A549 (cell line): ENCODE data around the gene OR6C65. TPM values are rescaled to one million over a fixed set of nuclear protein-coding genes. Genes with fewer than 3 reads are reported as not detected.
"Not testable (repeated sequence)": the region's sequence is repeated elsewhere in the genome, so short reads cannot be mapped to it uniquely, and the experiment has no call there.

Experiments used
- ATAC-seq, 2 experiments: fragments of 200-7000 bp in 1 of 2; fragments of >200 bp in 1 of 2; cut with Nextera tagmentation in 1 of 2; cut with Tn5 transposase in 1 of 2; 3 replicates each; pipeline versions ENCODE4 v1.8.0 to v1.9.1; 2018 to 2020; ENCODE audit warnings: mild to moderate bottlenecking in 1 of 2, moderate library complexity in 1 of 2
- CTCF ChIA-PET: fragments of 300-600 bp; sonication (Branson Sonifier 250); formaldehyde crosslinking; extraction: SDS; loops from one replicate; lab custom pipeline; 2021; ENCODE audit warnings: antibody characterized with exemption, inconsistent platforms; lab: Yijun Ruan, JAX
- POLR2A ChIA-PET: fragments of 350-600 bp; formaldehyde crosslinking; extraction: SDS; loops from one replicate; lab custom pipeline; 2021; ENCODE audit warnings: antibody characterized with exemption, inconsistent platforms; lab: Yijun Ruan, JAX
- DNase-seq, 2 experiments: peaks; one replicate each; pipeline versions ENCODE4 v3.0.0 to v3.0.0-alpha.2; 2011 to 2016; ENCODE audit warnings: low read depth in 1 of 2, low spot score in 1 of 2
- FAIRE-seq: peaks from 2 replicates; lab custom pipeline; 2011; peaks lifted over from hg19 to GRCh38; lab: Jason Lieb, UNC
- H3K27ac ChIP-seq, 2 experiments: fragments of >200 bp; sonication (Bioruptor Twin); formaldehyde crosslinking; 3 replicates each; pipeline ENCODE4 v1.5.1; 2016 to 2017
- H3K4me1 ChIP-seq: fragments of >200 bp; sonication (Bioruptor Twin); formaldehyde crosslinking; 3 replicates; pipeline ENCODE4 v1.6.1; 2016
- H3K4me2 ChIP-seq: fragments of >200 bp; sonication (Bioruptor Twin); formaldehyde crosslinking; 3 replicates; pipeline ENCODE4 v1.6.1; 2016
- H3K4me3 ChIP-seq: fragments of >200 bp; sonication (Bioruptor Twin); formaldehyde crosslinking; 3 replicates; pipeline ENCODE4 v1.5.1; 2016
- H3K9me3 ChIP-seq: fragments of >200 bp; sonication (Bioruptor Twin); formaldehyde crosslinking; 3 replicates; pipeline ENCODE4 v1.6.1; 2016
- EHF ChIP-seq: fragments of 250-450 bp; sonication (Bioruptor Pico); IDR thresholded peaks from 2 replicates; pipeline ENCODE4 v1.5.0; 2020; ENCODE audit warnings: mild to moderate bottlenecking
- FOSB ChIP-seq: fragments of 250-450 bp; sonication (Bioruptor Pico); IDR thresholded peaks from 2 replicates; pipeline ENCODE4 v1.5.0; 2020; ENCODE audit warnings: mild to moderate bottlenecking, moderate library complexity
- FOSL2 ChIP-seq, 2 experiments: fragments of 450-650 bp in 1 of 2; fragments of >200 bp in 1 of 2; sonication (Bioruptor Twin) in 1 of 2; formaldehyde crosslinking; IDR thresholded peaks; 2 replicates each; pipeline versions ENCODE4 v1.5.0 to v1.6.1; 2016 to 2020; ENCODE audit warnings: mild to moderate bottlenecking in 1 of 2, moderate library complexity in 1 of 2
- FOXS1 ChIP-seq: fragments of 250-450 bp; sonication (Bioruptor Pico); IDR thresholded peaks from 2 replicates; pipeline ENCODE4 v1.5.0; 2020; ENCODE audit warnings: mild to moderate bottlenecking, moderate library complexity
- HDAC2 ChIP-seq: fragments of 200-600 bp; sonication (generic); IDR thresholded peaks from 2 replicates; pipeline ENCODE4 v1.6.1; 2016
- HES2 ChIP-seq: fragments of >200 bp; sonication (Bioruptor Twin); formaldehyde crosslinking; IDR thresholded peaks from 2 replicates; pipeline ENCODE4 v1.6.1; 2016
- HEYL ChIP-seq: fragments of 250-450 bp; sonication (Bioruptor Pico); IDR thresholded peaks from 2 replicates; pipeline ENCODE4 v1.8.0; 2021; ENCODE audit warnings: mild to moderate bottlenecking, moderate library complexity
- HOXA7 ChIP-seq: fragments of 250-450 bp; sonication (Bioruptor Pico); IDR thresholded peaks from 2 replicates; pipeline ENCODE4 v1.5.0; 2020; ENCODE audit warnings: mild to moderate bottlenecking, moderate library complexity
- HOXB13 ChIP-seq: fragments of 250-450 bp; sonication (Bioruptor Pico); IDR thresholded peaks from 2 replicates; pipeline ENCODE4 v1.5.0; 2020; ENCODE audit warnings: low read depth, mild to moderate bottlenecking, moderate library complexity
- HOXB5 ChIP-seq: fragments of 250-450 bp; sonication (Bioruptor Pico); IDR thresholded peaks from 2 replicates; pipeline ENCODE4 v1.5.0; 2020; ENCODE audit warnings: mild to moderate bottlenecking, moderate library complexity
- MAFK ChIP-seq: fragments of 450-650 bp; IDR thresholded peaks from 2 replicates; pipeline ENCODE4 v1.6.1; 2014; ENCODE audit not compliant: partially characterized antibody
- MAZ ChIP-seq: fragments of 150-350 bp; IDR thresholded peaks from 2 replicates; pipeline ENCODE4 v1.6.1; 2014; ENCODE audit warnings: antibody characterized with exemption, low read depth, low read length, borderline replicate concordance
- NPAS2 ChIP-seq: fragments of 250-450 bp; sonication (Bioruptor Pico); IDR thresholded peaks from 2 replicates; pipeline ENCODE4 v1.8.0; 2022; ENCODE audit warnings: mild to moderate bottlenecking, moderate library complexity, borderline replicate concordance
- PHF8 ChIP-seq: fragments of 200-600 bp; sonication (generic); IDR thresholded peaks from 2 replicates; pipeline ENCODE4 v1.6.1; 2016; ENCODE audit warnings: low read depth, mild to moderate bottlenecking, antibody characterized with exemption, moderate library complexity, borderline replicate concordance
- RAD21 ChIP-seq, 2 experiments: fragments of >200 bp in 1 of 2; sonication (Bioruptor Twin) in 1 of 2; formaldehyde crosslinking in 1 of 2; IDR thresholded peaks in 1 of 2; conservative IDR thresholded peaks in 1 of 2; 2 replicates in 1 of 2; 3 replicates in 1 of 2; pipeline ENCODE4 v1.6.1; 2012 to 2018; ENCODE audit warnings: inconsistent platforms in 1 of 2
- RCOR1 ChIP-seq: fragments of 150-350 bp; IDR thresholded peaks from 2 replicates; pipeline ENCODE4 v1.6.1; 2014; ENCODE audit warnings: antibody characterized with exemption, low read length, low read depth
- RFX5 ChIP-seq: fragments of 450-650 bp; IDR thresholded peaks from 2 replicates; pipeline ENCODE4 v1.7.1; 2014; ENCODE audit warnings: antibody characterized with exemption, mild to moderate bottlenecking, moderate library complexity
- RNF2 ChIP-seq: fragments of 200-600 bp; sonication (generic); IDR thresholded peaks from 2 replicates; pipeline ENCODE4 v1.6.1; 2016; ENCODE audit warnings: low read depth, mild to moderate bottlenecking, antibody characterized with exemption, moderate library complexity, borderline replicate concordance
- SMC3 ChIP-seq: fragments of >200 bp; sonication (Bioruptor Twin); formaldehyde crosslinking; IDR thresholded peaks from 3 replicates; pipeline ENCODE4 v1.6.1; 2018; ENCODE audit warnings: inconsistent platforms
- USF2 ChIP-seq: fragments of 450-650 bp; IDR thresholded peaks from 2 replicates; pipeline ENCODE4 v1.6.1; 2014; ENCODE audit warnings: antibody characterized with exemption
- WGBS: methylation state at CpG from one replicate; pipeline ENCODE4 v1.1.6; 2017; ENCODE audit errors: missing lambda C conversion rate; 5-methylcytosine and 5-hydroxymethylcytosine counted together
- polyA plus RNA-seq, 4 experiments: library from polyadenylated mRNA; depleted of rRNA in 3 of 4; stranded (reverse); fragments of >200 nt; fragmentation: RNase III in 1 of 4; extraction: RNeasy Plus Mini Kit Qiagen cat#74134 plus additional on column Dnase treatment in 1 of 4; gene quantifications; 2 replicates in 3 of 4; 3 replicates in 1 of 4; pipeline ENCODE4 v1.2.3, GENCODE V29; 2011 to 2017
- TF ChIP-seq, protein P1 (sequence below): fragments of 150-350 bp; IDR thresholded peaks from 2 replicates; pipeline ENCODE4 v1.6.1; 2014; ENCODE audit warnings: low read depth, mild to moderate bottlenecking, low read length
- TF ChIP-seq, protein P2 (sequence below): IDR thresholded peaks from 2 replicates; pipeline ENCODE4 v1.6.1; 2012; ENCODE audit warnings: low read depth, borderline replicate concordance

The OR6C65 gene
- polyA plus RNA-seq, 2 of the 4 experiments (the other 2 are of a cell fraction) = not detected

GRCh38 chr12:55428331-55429243, 28.3 kb downstream of the OR6C65 start:
- ChIA-PET CTCF (interaction anchor here (2.0 kb wide), 1 partner anchor 18 kb away, joined by 6 read pairs; no protein-coding TSS in a partner anchor), POLR2A (no interaction called here)
- no peak for FAIRE-seq
- no peak for ATAC-seq
- Histone ChIP-seq H3K4me2 (no peak overlapping the region), H3K4me1 (no peaks in the 10 kb centered on the region), H3K27ac (no peak overlapping the region), H3K9me3 (no peaks in the 10 kb centered on the region), H3K4me3 (no peak overlapping the region)
- no peak for DNase-seq
- WGBS = 2% methylated on average over 1 of the region's 1 CpG
- TF ChIP-seq HOXA7 (CRISPR knock-in tag) (no peak), RFX5 (no peak), HEYL (CRISPR knock-in tag) (no peak), NPAS2 (CRISPR knock-in tag) (no peak)

DNA sequence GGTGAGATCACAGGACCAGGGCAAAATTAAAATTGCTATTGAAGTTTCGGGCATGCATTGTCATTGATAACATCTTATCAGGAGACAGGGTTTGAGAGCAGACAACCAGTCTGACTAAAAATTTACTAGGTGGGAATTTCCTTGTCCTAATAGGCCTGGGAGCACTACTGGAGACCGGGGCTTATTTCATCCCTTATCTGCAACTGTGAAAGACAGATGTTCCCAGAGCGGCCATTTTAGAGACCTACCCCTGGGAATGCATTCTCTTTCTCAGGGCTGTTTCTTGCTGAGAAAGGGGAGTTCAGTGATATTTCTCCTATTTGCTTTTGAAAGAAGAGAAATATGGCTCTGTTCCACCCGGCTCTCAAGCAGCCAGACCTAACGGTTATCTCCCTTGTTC, 40.9 kb downstream of the OR6C65 start:
- ATAC-seq, H3K27ac ChIP-seq, POLR2A ChIA-PET, CTCF ChIA-PET, H3K4me2 ChIP-seq, H3K4me3 ChIP-seq, DNase-seq, H3K4me1 ChIP-seq, FAIRE-seq, H3K9me3 ChIP-seq: not testable (repeated sequence)
- 29% methylated on average over 5 of the region's 5 CpGs for WGBS

- WGBS = 3% methylated on average over 2 of the region's 2 CpGs
- POLR2A ChIA-PET = no interaction called here
- Histone ChIP-seq H3K4me2 (no peak within 1 kb of the TSS), H3K4me1 (no peaks in the 10 kb centered on the region), H3K9me3 (no peaks in the 10 kb centered on the region), H3K4me3 (no peak within 1 kb of the TSS), H3K27ac (no peak within 1 kb of the TSS)
- CTCF ChIA-PET = interaction anchor here (0.6 kb wide), 1 partner anchor 330 kb away, joined by 5 read pairs; no protein-coding TSS in a partner anchor
- no peak for DNase-seq
- ATAC-seq = no peak
- FAIRE-seq = no peak
- TF ChIP-seq HDAC2 (no peak), HOXB13 (CRISPR knock-in tag) (no peak)
These were observed 43.4 kb downstream of the OR6C65 start, which contains the start of gene OR6C2 for GRCh38 chr12:55443776-55444175. Gene OR6C2, plus strand, starts transcription at chr12:55444076. Its CDS starts 8,138 bp downstream, at chr12:55452214.

DNA sequence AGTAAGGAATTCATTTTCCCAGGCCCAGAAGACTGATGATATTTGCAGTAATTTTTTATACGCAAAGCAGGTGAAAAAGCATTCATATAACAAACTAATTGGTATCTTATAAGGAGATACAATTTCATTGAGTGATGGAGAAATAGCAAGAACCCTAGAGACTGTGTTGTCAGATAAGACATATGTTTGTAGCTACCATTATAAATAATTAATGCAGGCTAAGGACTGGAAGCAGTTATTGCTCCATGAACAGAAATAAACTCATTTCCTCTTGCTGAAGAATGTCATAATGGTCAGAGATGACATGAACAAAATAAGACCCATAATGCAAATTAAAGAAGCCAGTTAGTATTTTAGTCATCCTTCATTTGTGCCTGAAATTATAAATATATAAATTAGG, 45.0 kb downstream of the OR6C65 start:
- DNase-seq (no peak), ATAC-seq (no peak), FAIRE-seq (no peak)
- WGBS = 74% methylated on average over 1 of the region's 1 CpG
- Histone ChIP-seq H3K4me1 (no peaks in the 10 kb centered on the region), H3K4me3 (no peak overlapping the region), H3K27ac (no peak overlapping the region), H3K9me3 (no peaks in the 10 kb centered on the region), H3K4me2 (no peak overlapping the region)
- TF ChIP-seq, protein P1, sequence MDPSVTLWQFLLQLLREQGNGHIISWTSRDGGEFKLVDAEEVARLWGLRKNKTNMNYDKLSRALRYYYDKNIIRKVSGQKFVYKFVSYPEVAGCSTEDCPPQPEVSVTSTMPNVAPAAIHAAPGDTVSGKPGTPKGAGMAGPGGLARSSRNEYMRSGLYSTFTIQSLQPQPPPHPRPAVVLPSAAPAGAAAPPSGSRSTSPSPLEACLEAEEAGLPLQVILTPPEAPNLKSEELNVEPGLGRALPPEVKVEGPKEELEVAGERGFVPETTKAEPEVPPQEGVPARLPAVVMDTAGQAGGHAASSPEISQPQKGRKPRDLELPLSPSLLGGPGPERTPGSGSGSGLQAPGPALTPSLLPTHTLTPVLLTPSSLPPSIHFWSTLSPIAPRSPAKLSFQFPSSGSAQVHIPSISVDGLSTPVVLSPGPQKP = no peak
- TF ChIP-seq RAD21 (conservative IDR thresholded peaks at IDR 0.05 in 1 of 2, IDR thresholded peaks at IDR 0.05 in 1 of 2) (no peak), HOXB13 (CRISPR knock-in tag) (no peak), RCOR1 (no peak), EHF (CRISPR knock-in tag) (no peak), USF2 (no peak), SMC3 (no peak), FOSB (no peak), FOXS1 (CRISPR knock-in tag) (no peak), PHF8 (no peak), MAZ (no peak), HOXB5 (CRISPR knock-in tag) (no peak), MAFK (no peak), RNF2 (no peak), HES2 (no peak), FOSL2 (IDR thresholded peaks at IDR 0.05) (no peak), FOSL2 (CRISPR knock-in tag; IDR thresholded peaks at IDR 0.05) (no peak)
- TF ChIP-seq, protein P2, sequence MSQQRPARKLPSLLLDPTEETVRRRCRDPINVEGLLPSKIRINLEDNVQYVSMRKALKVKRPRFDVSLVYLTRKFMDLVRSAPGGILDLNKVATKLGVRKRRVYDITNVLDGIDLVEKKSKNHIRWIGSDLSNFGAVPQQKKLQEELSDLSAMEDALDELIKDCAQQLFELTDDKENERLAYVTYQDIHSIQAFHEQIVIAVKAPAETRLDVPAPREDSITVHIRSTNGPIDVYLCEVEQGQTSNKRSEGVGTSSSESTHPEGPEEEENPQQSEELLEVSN = no peak
- ChIA-PET CTCF (interaction anchor here (1.7 kb wide), 1 partner anchor 18 kb away, joined by 6 read pairs; no protein-coding TSS in a partner anchor), POLR2A (no interaction called here)
